H9 (cell line): ENCODE data around the gene BOD1L1. TPM values are rescaled to one million over a fixed set of nuclear protein-coding genes. Genes with fewer than 3 reads are reported as not detected.

Source experiments
- DNase-seq: peaks from one replicate; pipeline ENCODE4 v3.0.0-alpha.2; 2017
- H2AFZ ChIP-seq: one replicate; pipeline ENCODE4 v1.6.1; 2013; ENCODE audit warnings: mild to moderate bottlenecking, low read length, control low read depth, moderate library complexity
- H2AK5ac ChIP-seq: 2 replicates; pipeline ENCODE4 v1.6.1; 2013; ENCODE audit warnings: low read length, control low read depth, mixed read lengths; ENCODE audit not compliant: insufficient read length
- H2BK120ac ChIP-seq: one replicate; pipeline ENCODE4 v1.6.1; 2013; ENCODE audit warnings: low read depth, mild to moderate bottlenecking, low read length, control low read depth, inconsistent platforms; ENCODE audit not compliant: poor library complexity, severe bottlenecking
- H2BK12ac ChIP-seq: 2 replicates; pipeline ENCODE4 v1.6.1; 2013; ENCODE audit warnings: low read length, control low read depth, mixed read lengths, low read depth; ENCODE audit not compliant: insufficient read length
- H2BK15ac ChIP-seq: 2 replicates; pipeline ENCODE4 v1.6.1; 2013; ENCODE audit warnings: low read depth, low read length, control low read depth
- H2BK20ac ChIP-seq: one replicate; pipeline ENCODE4 v1.6.1; 2013; ENCODE audit warnings: low read depth, mild to moderate bottlenecking, low read length, control low read depth, inconsistent platforms; ENCODE audit not compliant: poor library complexity, severe bottlenecking
- H2BK5ac ChIP-seq: 2 replicates; pipeline ENCODE4 v1.6.1; 2013; ENCODE audit warnings: low read length, control low read depth, mixed read lengths; ENCODE audit not compliant: insufficient read length
- H3K14ac ChIP-seq: 2 replicates; pipeline ENCODE4 v1.6.1; 2013; ENCODE audit warnings: low read length, control low read depth; ENCODE audit not compliant: insufficient read depth
- H3K18ac ChIP-seq: 2 replicates; pipeline ENCODE4 v1.6.1; 2013; ENCODE audit warnings: low read depth, mild to moderate bottlenecking, mixed read lengths, low read length, control low read depth; ENCODE audit not compliant: insufficient read length
- H3K23ac ChIP-seq: 2 replicates; pipeline ENCODE4 v1.6.1; 2013; ENCODE audit warnings: low read length, control low read depth, mixed read lengths, low read depth; ENCODE audit not compliant: insufficient read length
- H3K23me2 ChIP-seq: 2 replicates; pipeline ENCODE4 v1.6.1; 2013; ENCODE audit warnings: low read depth, mild to moderate bottlenecking, mixed read lengths, low read length, control low read depth; ENCODE audit not compliant: insufficient read length, poor library complexity, severe bottlenecking
- H3K27ac ChIP-seq: 2 replicates; pipeline ENCODE4 v1.5.1; 2013; ENCODE audit warnings: low read length, control low read depth, mixed read lengths, low read depth; ENCODE audit not compliant: insufficient read length
- H3K27me3 ChIP-seq: 2 replicates; pipeline ENCODE4 v1.6.1; 2013; ENCODE audit warnings: low read length, control low read depth, inconsistent platforms; ENCODE audit not compliant: insufficient read depth
- H3K4ac ChIP-seq: 2 replicates; pipeline ENCODE4 v1.6.1; 2013; ENCODE audit warnings: low read depth, mild to moderate bottlenecking, control low read depth, inconsistent platforms, low read length, moderate library complexity
- H3K4me1 ChIP-seq: 2 replicates; pipeline ENCODE4 v1.6.1; 2013; ENCODE audit warnings: low read length, control low read depth, inconsistent platforms; ENCODE audit not compliant: insufficient read depth
- H3K4me2 ChIP-seq: 2 replicates; pipeline ENCODE4 v1.6.1; 2013; ENCODE audit warnings: low read length, control low read depth, mixed read lengths; ENCODE audit not compliant: insufficient read length, insufficient read depth
- H3K56ac ChIP-seq: 2 replicates; pipeline ENCODE4 v1.6.1; 2013; ENCODE audit warnings: low read depth, mild to moderate bottlenecking, mixed read lengths, low read length, control low read depth; ENCODE audit not compliant: insufficient read length
- H3K79me1 ChIP-seq: 2 replicates; pipeline ENCODE4 v1.6.1; 2013; ENCODE audit warnings: low read depth, mild to moderate bottlenecking, moderate library complexity, low read length, control low read depth, inconsistent platforms; ENCODE audit not compliant: insufficient read depth, poor library complexity, severe bottlenecking
- H3K79me2 ChIP-seq: 2 replicates; pipeline ENCODE4 v1.6.1; 2013; ENCODE audit warnings: low read length, control low read depth, inconsistent platforms; ENCODE audit not compliant: insufficient read depth
- H3K9ac ChIP-seq: 2 replicates; pipeline ENCODE4 v1.6.1; 2013; ENCODE audit warnings: low read length, control low read depth, mixed read lengths; ENCODE audit not compliant: insufficient read length; ENCODE audit errors: extremely low read depth
- H3K9me3 ChIP-seq: one replicate; pipeline ENCODE4 v1.6.1; 2013; ENCODE audit warnings: low read depth, low read length, inconsistent platforms; ENCODE audit not compliant: control insufficient read depth
- H3T11ph ChIP-seq: one replicate; pipeline ENCODE4 v1.6.1; 2013; ENCODE audit warnings: mild to moderate bottlenecking, low read length, control low read depth, inconsistent platforms
- H4K20me1 ChIP-seq: one replicate; pipeline ENCODE4 v1.6.1; 2013; ENCODE audit not compliant: control insufficient read depth, insufficient read length, insufficient read depth
- H4K5ac ChIP-seq: 2 replicates; pipeline ENCODE4 v1.6.1; 2013; ENCODE audit warnings: low read depth, mild to moderate bottlenecking, mixed read lengths, low read length, control low read depth; ENCODE audit not compliant: insufficient read length
- H4K8ac ChIP-seq: replicated peaks from 2 replicates; pipeline ENCODE4 v1.6.1; 2013; ENCODE audit warnings: low read length, control low read depth, mixed read lengths, low read depth; ENCODE audit not compliant: insufficient read length
- H4K91ac ChIP-seq: 2 replicates; pipeline ENCODE4 v1.6.1; 2013; ENCODE audit warnings: low read depth, mild to moderate bottlenecking, moderate library complexity, mixed read lengths, low read length, control low read depth; ENCODE audit not compliant: insufficient read length
- H3K27ac Mint-ChIP-seq, 3 experiments: 2 replicates in 2 of 3; 3 replicates in 1 of 3; pipeline ENCODE4 v1.8.0; 2020 to 2021; ENCODE audit warnings: mixed read lengths in 3 of 3, mild to moderate bottlenecking in 1 of 3, moderate library complexity in 1 of 3
- H3K27me3 Mint-ChIP-seq: 2 replicates; pipeline ENCODE4 v1.8.0; 2021; ENCODE audit warnings: low read depth, mild to moderate bottlenecking, moderate library complexity, mixed read lengths
- H3K36me3 Mint-ChIP-seq, 3 experiments: 2 replicates in 2 of 3; 3 replicates in 1 of 3; pipeline ENCODE4 v1.8.0; 2020 to 2021; ENCODE audit warnings: low read depth in 3 of 3, mixed read lengths in 3 of 3; ENCODE audit not compliant: insufficient read depth in 1 of 3
- H3K4me1 Mint-ChIP-seq, 2 experiments: 2 replicates each; pipeline ENCODE4 v1.8.0; 2020; ENCODE audit warnings: mixed read lengths in 2 of 2
- H3K4me3 Mint-ChIP-seq, 2 experiments: 2 replicates in 1 of 2; 3 replicates in 1 of 2; pipeline ENCODE4 v1.8.0; 2020 to 2021; ENCODE audit warnings: mild to moderate bottlenecking in 2 of 2, mixed read lengths in 2 of 2, moderate library complexity in 1 of 2
- H3K9me3 Mint-ChIP-seq, 2 experiments: 2 replicates in 1 of 2; 3 replicates in 1 of 2; pipeline ENCODE4 v1.8.0; 2020; ENCODE audit warnings: mild to moderate bottlenecking in 2 of 2, mixed read lengths in 2 of 2, moderate library complexity in 1 of 2
- WGBS: extraction: QIAGEN DNeasy Blood & Tissue Kit; methylation state at CpG from one replicate; pipeline ENCODE4 v1.1.7; 2013; ENCODE audit warnings: missing lambda C conversion rate, low lambda C conversion rate, mixed read lengths; ENCODE audit not compliant: insufficient read length; ENCODE audit errors: extremely low coverage; 5-methylcytosine and 5-hydroxymethylcytosine counted together
- total RNA-seq: library from RNA; stranded (reverse); gene quantifications from 2 replicates; pipeline ENCODE4 v1.2.1, GENCODE V29; 2021
- TF ChIP-seq, protein P1 (sequence below): fragments of 200-600 bp; sonication (generic); conservative IDR thresholded peaks from 3 replicates; pipeline ENCODE4 v1.8.0; 2021; ENCODE audit warnings: antibody characterized with exemption, mild to moderate bottlenecking

Gene BOD1L1
- total RNA-seq, 1 experiment from 2014 or later: 37.8 TPM

DNA sequence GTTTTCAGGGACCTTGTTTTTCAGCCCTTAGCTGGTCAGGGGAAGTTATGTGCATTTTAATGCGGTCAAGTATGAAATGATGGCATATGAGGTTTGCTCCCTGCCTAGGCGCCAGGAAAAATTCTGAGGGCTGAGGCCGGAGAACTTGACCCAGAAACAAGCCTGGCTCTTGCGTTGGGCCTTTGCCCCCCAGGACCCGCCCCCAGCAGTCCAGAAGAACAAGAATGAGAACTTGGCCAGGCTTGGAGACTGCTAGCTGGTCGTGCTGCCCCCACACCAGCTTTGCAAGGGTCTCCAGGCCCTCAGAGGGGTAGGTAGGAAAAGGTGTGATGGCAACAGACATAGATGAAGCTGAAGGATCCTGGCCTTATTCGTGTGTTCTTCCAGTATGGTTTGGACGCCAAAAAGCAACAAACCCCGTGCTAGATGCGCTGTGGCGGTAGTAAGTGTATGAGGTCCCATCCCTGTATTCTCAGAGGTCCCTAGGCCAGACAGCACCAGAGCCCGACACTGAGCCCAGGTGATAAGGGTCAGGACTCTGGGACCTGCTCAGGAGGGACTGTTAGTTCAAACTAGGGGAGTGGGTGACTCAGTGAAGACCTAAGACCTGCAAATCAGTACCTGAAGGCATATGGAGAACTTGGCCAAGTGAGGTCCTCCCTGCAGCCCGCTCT lies 93.7 kb downstream of the BOD1L1 start:
- no peak overlapping the region for H2BK5ac ChIP-seq
- H2BK12ac ChIP-seq: no peak overlapping the region
- H2AK5ac ChIP-seq: no peak overlapping the region
- H3K4me2 ChIP-seq: peak overlapping the region; percentile 40
- H4K5ac ChIP-seq: no peak overlapping the region
- no peak overlapping the region for H3K18ac ChIP-seq
- H3K79me2 ChIP-seq: no peaks in the 10 kb centered on the region
- H4K91ac ChIP-seq: no peak overlapping the region
- no peak overlapping the region for H3K56ac ChIP-seq
- no peak overlapping the region for H3T11ph ChIP-seq
- H3K9me3 ChIP-seq: no peaks in the 10 kb centered on the region
- TF ChIP-seq, protein P1, sequence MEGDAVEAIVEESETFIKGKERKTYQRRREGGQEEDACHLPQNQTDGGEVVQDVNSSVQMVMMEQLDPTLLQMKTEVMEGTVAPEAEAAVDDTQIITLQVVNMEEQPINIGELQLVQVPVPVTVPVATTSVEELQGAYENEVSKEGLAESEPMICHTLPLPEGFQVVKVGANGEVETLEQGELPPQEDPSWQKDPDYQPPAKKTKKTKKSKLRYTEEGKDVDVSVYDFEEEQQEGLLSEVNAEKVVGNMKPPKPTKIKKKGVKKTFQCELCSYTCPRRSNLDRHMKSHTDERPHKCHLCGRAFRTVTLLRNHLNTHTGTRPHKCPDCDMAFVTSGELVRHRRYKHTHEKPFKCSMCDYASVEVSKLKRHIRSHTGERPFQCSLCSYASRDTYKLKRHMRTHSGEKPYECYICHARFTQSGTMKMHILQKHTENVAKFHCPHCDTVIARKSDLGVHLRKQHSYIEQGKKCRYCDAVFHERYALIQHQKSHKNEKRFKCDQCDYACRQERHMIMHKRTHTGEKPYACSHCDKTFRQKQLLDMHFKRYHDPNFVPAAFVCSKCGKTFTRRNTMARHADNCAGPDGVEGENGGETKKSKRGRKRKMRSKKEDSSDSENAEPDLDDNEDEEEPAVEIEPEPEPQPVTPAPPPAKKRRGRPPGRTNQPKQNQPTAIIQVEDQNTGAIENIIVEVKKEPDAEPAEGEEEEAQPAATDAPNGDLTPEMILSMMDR: no peak
- H3K4me3 Mint-ChIP-seq: peak overlapping the region in 1 of 2 experiments; percentile 38; a peak in 1 of 5 replicates
- H3K27me3 ChIP-seq: peaks cover 90% of the 10 kb centered on the region
- peaks cover 3% of the 10 kb centered on the region in 2 experiments for H3K9me3 Mint-ChIP-seq
- H3K27ac Mint-ChIP-seq: no peak overlapping the region
- H2BK120ac ChIP-seq: no peak overlapping the region
- peaks cover 4% of the 10 kb centered on the region for H3K4me1 ChIP-seq
- peaks cover 46 to 59% of the 10 kb centered on the region in 2 experiments for H3K4me1 Mint-ChIP-seq
- no peak overlapping the region for H2BK20ac ChIP-seq
- DNase-seq: no peak
- no CpG with 5 or more reads among the region's 13 CpGs for WGBS
- H3K14ac ChIP-seq: no peak overlapping the region
- no peak overlapping the region for H4K8ac ChIP-seq
- H3K4ac ChIP-seq: no peak overlapping the region
- H3K27ac ChIP-seq: no peak overlapping the region
- H4K20me1 ChIP-seq: no peaks in the 10 kb centered on the region
- peaks cover 99% of the 10 kb centered on the region for H3K27me3 Mint-ChIP-seq
- H3K36me3 Mint-ChIP-seq: no peaks in the 10 kb centered on the region; a peak in 1 of 7 replicates
- no peak overlapping the region for H2BK15ac ChIP-seq
- no peaks in the 10 kb centered on the region for H3K79me1 ChIP-seq
- H3K23ac ChIP-seq: no peak overlapping the region
- H2AFZ ChIP-seq: no peak overlapping the region
- H3K23me2 ChIP-seq: peaks cover 13% of the 10 kb centered on the region
- H3K9ac ChIP-seq: no peak overlapping the region
